ENCODE measurements around the gene MRPL43.

DNA sequence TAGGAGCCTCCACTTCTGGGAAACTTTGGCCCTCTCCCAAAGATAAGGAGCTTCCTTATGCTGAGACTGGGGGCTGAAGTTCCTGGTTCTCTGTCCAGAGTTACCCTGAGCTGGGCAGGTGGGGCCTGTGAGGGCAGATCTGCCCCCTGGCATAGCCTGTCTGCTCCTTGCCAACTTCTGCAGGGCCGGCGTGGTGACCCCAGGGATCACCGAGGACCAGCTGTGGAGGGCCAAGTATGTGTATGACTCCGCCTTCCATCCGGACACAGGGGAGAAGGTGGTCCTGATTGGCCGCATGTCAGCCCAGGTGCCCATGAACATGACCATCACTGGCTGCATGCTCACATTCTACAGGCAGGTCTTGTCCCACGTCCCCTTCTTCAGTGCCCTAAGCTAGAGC, 48.0 kb upstream of the MRPL43 start:
- TF ChIP-seq YY1 (IDR thresholded peaks at IDR 0.05; ENCODE audit: insufficient read depth, insufficient read length) (no peak), ZNF274 (IDR thresholded peaks at IDR 0.05; ENCODE audit: low read depth, low read length) (no peak), SUZ12 (IDR thresholded peaks at IDR 0.05; ENCODE audit: extremely low read depth, insufficient read depth, insufficient read length) (no peak)
